Choroid plexus epithelial cell (primary cell): ENCODE data around the gene ZDHHC9.

ENCODE experiments used
- DNase-seq: peaks from one replicate; pipeline ENCODE4 v3.0.0-alpha.2; 2010; ENCODE audit warnings: low read depth
- H3K4me3 ChIP-seq: 2 replicates; pipeline ENCODE4 v1.5.1; 2011; ENCODE audit warnings: low read depth, mild to moderate bottlenecking, control low read depth, low read length, moderate library complexity
- CTCF ChIP-seq: conservative IDR thresholded peaks from 2 replicates; pipeline ENCODE4 v1.5.1; 2011; ENCODE audit warnings: low read depth, mild to moderate bottlenecking, control low read depth, inconsistent platforms, low read length, moderate library complexity

The ZDHHC9 gene

DNA sequence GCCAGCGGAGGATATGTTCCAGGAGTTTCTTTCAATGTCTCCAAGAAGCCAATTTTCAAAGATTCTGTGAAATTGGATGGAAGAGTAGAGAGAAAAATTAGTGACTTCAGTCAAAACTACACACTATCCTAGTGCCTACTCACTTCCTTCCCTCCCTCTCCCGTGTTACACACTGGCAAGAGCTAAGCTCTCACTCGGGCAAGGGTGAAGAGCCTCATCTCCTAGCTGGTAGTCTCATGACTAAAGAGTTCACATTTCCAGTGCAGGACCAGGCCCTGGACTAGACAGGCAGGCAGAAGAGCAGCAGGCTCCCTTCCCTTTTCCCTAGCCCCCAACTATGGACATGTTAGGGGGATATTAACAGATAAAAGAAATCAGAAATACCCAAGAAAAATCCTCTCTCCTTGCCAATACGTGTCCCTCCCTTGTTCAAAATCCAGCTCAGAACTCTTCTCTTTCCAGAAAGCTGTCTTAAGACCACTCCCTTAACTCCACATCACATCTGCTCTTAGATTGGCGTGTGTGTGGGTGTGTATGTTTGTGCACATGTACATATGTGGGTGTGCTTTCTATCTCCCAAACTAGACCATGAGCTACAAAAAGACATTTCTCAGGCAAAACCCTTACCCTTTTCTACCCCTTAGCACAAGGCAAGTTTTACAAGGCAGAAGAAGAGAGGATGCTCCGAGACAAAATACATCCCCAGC lies 29.9 kb downstream of the ZDHHC9 start:
- TF ChIP-seq CTCF: no peak
- no peak for DNase-seq
- H3K4me3 ChIP-seq: no peak overlapping the region

- DNase-seq: peak; percentile 30
- no peak overlapping the region for H3K4me3 ChIP-seq
- TF ChIP-seq CTCF: no peak
Measured at GRCh38 chrX:129808829-129809796, 34.6 kb downstream of the ZDHHC9 start.

GRCh38 chrX:129808158-129808828 lies 35.4 kb downstream of the ZDHHC9 start:
- TF ChIP-seq CTCF: no peak
- peak; percentile 63 for DNase-seq
- no peak overlapping the region for H3K4me3 ChIP-seq

DNA sequence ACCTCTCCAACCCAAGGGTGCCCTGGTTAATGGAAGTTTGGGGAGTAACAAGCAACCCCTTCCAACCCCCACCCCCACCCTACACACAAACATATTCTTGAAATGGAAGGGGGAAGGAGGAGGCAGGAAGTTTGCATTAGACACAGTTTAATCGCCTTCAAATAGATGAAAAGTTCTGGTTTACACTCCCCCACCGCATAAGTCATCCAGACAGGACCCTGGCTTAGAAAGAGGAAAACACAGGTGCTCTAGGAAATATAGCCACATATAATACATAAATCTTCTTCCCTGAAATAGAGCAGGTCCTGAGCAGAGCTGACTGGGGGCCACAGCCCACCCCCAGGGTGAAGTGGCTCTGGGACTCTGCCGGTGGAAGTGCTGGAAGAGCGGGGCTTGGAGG lies 38.9 kb downstream of the ZDHHC9 start:
- DNase-seq: no peak
- no peak overlapping the region for H3K4me3 ChIP-seq

DNA sequence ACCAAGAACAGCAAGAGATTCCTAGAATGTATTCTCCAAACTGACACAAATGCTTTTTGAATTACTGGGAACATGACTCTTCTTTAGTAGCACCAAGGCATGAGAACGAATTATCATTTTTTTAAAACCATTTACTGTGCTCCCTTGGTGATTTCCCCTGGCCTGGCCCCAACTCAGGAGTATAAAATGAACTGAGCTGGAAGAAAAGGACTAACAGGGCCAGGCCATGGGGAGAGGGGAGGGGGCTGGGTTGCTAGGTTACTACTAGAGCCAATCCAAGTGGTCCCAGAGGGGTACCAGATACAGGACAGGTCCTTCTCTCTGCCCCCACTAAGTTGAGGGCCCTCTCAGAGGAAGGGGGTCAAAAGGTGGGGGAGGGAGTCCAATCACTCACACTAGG lies 40.8 kb downstream of the ZDHHC9 start:
- no peak for DNase-seq
- no peak for TF ChIP-seq CTCF
- H3K4me3 ChIP-seq: no peak overlapping the region

More for the DNA sequence above, 38.9 kb downstream of the ZDHHC9 start:
- TF ChIP-seq CTCF: no peak

- TF ChIP-seq CTCF: no peak
- H3K4me3 ChIP-seq: no peak overlapping the region
- DNase-seq: no peak
Measured at GRCh38 chrX:129800186-129800585, 43.5 kb downstream of the ZDHHC9 start.
